Effector memory CD8-positive, alpha-beta T cell (primary cell): ENCODE results near the gene ATL2.
"Not testable (repeated sequence)": the region's sequence is repeated elsewhere in the genome, so short reads cannot be mapped to it uniquely, and the experiment has no call there.

ENCODE experiments used
- ATAC-seq: fragments of 150-1000 bp; cut with Tn5 transposase; replicated peaks from 2 replicates; pipeline ENCODE4 v1.10.0; 2021; ENCODE audit warnings: mild to moderate bottlenecking, moderate library complexity
- DNase-seq, 3 experiments: peaks; one replicate each; pipeline ENCODE4 v3.0.0; 2021
- H3K27ac Mint-ChIP-seq, 2 donors: one replicate each; pipeline ENCODE4 v1.8.0; 2022; ENCODE audit warnings: mild to moderate bottlenecking in 2 of 2, mixed read lengths in 2 of 2, moderate library complexity in 2 of 2
- H3K27me3 Mint-ChIP-seq, 2 donors: one replicate each; pipeline ENCODE4 v1.8.0; 2022; ENCODE audit warnings: mixed read lengths in 2 of 2
- H3K36me3 Mint-ChIP-seq: one replicate; pipeline ENCODE4 v1.8.0; 2022; ENCODE audit warnings: mild to moderate bottlenecking, moderate library complexity, mixed read lengths; ENCODE audit not compliant: insufficient read depth
- H3K4me1 Mint-ChIP-seq, 2 donors: one replicate each; pipeline ENCODE4 v1.8.0; 2022; ENCODE audit warnings: low read depth in 2 of 2, mixed read lengths in 2 of 2
- H3K4me3 Mint-ChIP-seq, 2 donors: one replicate each; pipeline ENCODE4 v1.8.0; 2022; ENCODE audit warnings: mild to moderate bottlenecking in 2 of 2, mixed read lengths in 2 of 2, moderate library complexity in 2 of 2
- H3K9me3 Mint-ChIP-seq, 2 donors: one replicate each; pipeline ENCODE4 v1.8.0; 2022; ENCODE audit warnings: mixed read lengths in 2 of 2
- total RNA-seq, 9 experiments: gene quantifications; one replicate each; lab custom pipeline; 2026; lab: John Stamatoyannopoulos, UW

ATL2 gene
- total RNA-seq: 34.9 to 82.7 (median 76.6) reads per million in 9 experiments

DNA sequence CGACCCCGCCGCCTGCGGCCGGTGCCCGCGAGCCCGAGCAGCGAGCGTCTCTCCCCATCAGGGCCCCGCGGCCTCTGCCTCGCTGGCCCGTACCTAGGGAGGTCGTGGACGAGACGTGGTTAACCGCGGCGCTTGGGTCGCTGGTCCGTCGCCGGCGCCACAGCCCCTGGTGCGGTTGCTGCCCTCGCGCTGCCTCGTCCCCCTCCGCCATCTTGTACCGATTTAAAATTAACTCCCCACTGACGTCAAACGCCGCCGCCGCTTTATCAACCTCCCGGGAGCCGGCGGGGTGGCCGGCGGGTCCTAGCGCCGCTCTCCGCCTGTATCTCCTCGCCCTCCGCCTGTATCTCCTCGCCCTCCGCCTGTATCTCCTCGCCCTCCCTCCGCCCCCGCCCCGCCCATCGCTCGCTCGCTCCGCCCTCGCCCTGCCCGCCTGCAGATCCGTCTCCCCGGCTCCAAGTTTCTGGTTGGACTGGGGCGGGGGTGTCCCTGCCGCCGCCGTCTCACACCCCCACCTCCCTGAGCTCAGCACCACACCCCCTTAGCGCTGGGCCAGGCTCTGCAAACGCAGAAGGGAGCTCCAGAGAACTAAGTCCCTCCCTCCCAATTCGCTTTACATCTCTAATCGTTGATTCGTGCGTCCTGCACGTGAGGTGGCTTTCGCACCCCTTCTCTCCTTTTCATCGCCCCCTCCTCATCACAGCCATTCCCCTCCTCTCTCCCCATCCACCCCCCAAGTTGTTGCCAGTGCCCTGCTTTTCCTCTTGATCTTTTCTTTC, at the start of gene ATL2:
Gene ATL2, minus strand, starts transcription at position 224 of the 779 bp plus-strand sequence. Its CDS starts 13 bp downstream, at position 211.
- Mint-ChIP-seq H3K4me1 (peaks cover 31 to 41% of the 10 kb centered on the region in 2 donors), H3K9me3 (no peaks in the 10 kb centered on the region), H3K27ac (peak within 1 kb of the TSS; percentile 86 to 90), H3K36me3 (peaks cover 14% of the 10 kb centered on the region), H3K27me3 (no peaks in the 10 kb centered on the region), H3K4me3 (peak within 1 kb of the TSS; percentile 89 to 92)
- DNase-seq (peak; percentile 88 to 89 (median 88)), ATAC-seq (peak; percentile 84)

DNA sequence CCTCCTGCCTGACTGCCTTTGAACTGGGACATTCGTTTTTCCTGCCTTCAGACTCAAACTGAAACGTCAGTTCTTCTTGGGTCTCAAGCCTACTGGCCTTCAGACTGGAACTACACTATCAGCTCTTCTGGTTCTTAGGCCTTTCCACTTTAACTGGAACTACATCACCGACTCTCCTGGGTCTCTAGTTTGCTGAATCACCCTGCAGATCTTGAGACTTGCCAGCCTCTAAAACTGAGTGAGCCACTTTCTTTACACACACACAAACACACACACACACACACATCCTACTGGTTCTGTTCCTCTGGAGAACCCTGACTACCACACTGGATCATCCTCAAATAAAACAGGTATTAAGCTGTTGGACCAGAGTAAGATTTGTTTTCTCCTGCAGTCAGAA, 46.7 kb upstream of the ATL2 start:
- Mint-ChIP-seq H3K4me1 (no peaks in the 10 kb centered on the region), H3K27ac (no peak overlapping the region), H3K36me3 (no peaks in the 10 kb centered on the region), H3K27me3 (peaks cover 42 to 64% of the 10 kb centered on the region in 2 donors), H3K4me3 (no peak overlapping the region), H3K9me3 (no peaks in the 10 kb centered on the region)
- ATAC-seq (no peak), DNase-seq (no peak)

DNA sequence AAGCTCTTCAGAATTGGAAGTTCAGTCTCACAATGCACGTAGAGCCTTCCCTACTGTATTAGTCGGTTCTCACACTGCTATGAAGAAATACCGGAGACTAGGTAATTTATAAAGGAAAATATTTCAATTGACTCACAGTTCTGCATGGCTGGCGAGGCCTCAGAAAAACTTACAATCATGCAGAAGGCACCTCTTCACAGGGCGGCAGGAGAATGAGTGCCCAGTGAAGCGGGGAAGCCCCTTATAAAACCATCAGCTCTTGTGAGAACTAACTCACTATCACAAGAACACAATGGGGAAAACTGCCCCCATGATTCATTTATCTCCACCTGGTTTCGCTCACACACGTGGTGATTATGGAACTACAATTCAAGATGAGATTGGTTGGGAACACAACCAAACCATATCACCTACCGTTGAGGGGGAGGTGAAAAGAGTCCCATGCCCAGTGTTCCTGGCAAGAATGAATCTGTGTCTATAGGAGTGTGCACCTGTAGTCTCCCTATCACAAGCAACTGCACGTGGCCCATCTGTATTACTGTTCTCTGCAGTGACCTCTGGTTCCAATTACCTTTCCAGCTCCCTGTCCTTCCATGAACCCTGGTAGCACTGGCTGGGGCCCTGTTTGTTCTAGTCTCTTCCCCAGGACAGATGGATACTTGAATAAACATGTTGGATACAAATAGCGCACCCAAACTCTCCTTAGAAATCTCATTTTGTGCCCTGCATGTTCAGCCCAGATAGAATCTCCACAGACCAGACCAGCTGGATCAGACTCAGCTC, 44.4 kb upstream of the ATL2 start:
- Mint-ChIP-seq H3K4me1 (no peaks in the 10 kb centered on the region), H3K9me3 (no peaks in the 10 kb centered on the region), H3K27me3 (peaks cover 40 to 63% of the 10 kb centered on the region in 2 donors), H3K27ac (no peak overlapping the region), H3K4me3 (no peak overlapping the region), H3K36me3 (peaks cover 4% of the 10 kb centered on the region)
- DNase-seq (no peak), ATAC-seq (no peak)

DNA sequence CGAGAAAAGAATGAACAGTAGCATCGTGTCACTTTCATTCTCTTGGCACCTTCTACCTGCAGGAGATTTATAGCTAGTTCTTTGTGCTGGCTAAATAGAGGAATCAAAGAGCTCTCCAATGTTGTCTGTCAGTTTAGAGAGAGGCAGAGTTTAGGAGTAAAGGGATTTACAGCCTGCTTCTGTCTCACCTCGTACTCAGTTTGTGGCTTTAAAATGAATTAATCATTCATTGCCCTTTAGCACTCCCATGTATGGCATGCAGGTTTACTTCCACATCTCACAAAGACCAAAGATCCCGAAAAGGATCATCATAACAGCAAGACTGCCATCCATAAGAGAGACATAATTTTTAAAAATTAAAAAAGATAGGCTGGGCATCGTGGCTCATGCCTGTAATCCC, 42.4 kb upstream of the ATL2 start:
- DNase-seq: no peak
- Mint-ChIP-seq H3K4me3 (no peak overlapping the region), H3K4me1 (no peaks in the 10 kb centered on the region), H3K27me3 (peaks cover 38 to 54% of the 10 kb centered on the region in 2 donors), H3K9me3 (no peaks in the 10 kb centered on the region), H3K36me3 (peaks cover 4% of the 10 kb centered on the region), H3K27ac (no peak overlapping the region)
- no peak for ATAC-seq

DNA sequence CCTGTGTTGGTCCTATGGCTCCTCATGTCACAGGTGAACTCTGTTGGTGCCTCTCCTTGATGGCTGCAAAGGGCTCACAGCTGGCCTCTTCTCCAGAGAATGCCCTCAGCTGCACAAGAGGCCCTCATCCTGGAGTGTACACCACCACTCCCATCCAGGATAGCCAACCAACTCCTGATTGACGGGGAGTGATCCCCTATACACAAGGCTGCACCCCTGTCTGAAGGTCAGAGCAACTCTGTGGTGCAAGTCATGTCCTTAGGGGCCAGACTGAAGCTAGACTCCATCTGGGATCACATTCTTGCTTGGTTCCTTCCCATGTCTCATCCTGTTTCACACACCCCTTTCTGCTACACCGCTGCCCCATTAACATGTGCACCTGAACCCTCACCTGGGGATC, 41.7 kb upstream of the ATL2 start:
- ATAC-seq: no peak
- Mint-ChIP-seq H3K27ac (no peak overlapping the region), H3K36me3 (peaks cover 4% of the 10 kb centered on the region)

DNA sequence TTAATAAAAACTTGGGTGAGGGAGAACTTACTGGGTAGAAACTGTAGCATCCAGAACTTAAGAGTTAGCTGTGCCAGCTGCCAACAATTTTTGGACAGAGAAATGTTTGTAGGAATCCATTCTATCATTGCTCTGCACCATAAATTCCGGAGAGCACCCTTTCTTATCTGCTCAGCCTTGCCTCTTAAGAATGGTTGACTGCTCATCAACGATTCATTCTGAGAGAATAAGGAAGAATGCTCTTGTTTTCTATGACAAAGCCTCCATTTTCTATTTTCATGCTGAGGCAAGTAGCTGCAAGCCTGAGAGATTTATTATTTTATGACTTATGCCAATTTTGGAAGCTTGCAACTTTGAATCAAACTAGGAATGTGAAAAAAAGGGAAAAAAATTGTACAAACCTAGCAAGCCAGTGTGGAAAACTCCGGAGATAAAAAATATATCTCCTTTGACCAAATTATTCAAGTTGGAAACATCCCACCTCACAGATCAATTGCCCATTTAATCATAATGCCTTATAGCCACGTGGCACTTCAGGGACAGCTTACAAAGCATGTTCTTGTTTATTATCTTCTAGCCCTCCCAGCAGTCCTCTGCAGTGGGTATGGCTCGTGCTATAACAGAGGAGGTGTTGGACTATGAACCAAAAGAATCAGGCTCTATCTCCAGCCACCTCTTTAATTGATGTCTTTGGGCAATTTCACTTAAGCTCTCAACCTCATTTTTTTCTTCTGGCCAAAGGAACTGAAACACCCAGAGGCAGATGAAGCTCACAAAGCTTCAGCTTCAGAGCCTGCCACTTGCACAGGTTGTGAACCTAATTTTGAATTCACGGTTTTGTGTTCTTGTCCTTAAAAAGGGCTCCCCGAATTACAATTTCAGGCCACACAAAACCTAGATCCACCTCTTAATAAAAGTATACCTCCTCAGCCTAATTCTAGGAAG, 40.9 kb upstream of the ATL2 start:
- H3K4me1 Mint-ChIP-seq: no peaks in the 10 kb centered on the region
- ATAC-seq: no peak
- peaks cover 46 to 47% of the 10 kb centered on the region in 2 donors for H3K27me3 Mint-ChIP-seq
- no peak for DNase-seq
- H3K9me3 Mint-ChIP-seq: peaks cover 0 to 4% of the 10 kb centered on the region in 2 donors
- H3K27ac Mint-ChIP-seq: no peak overlapping the region
- peaks cover 4% of the 10 kb centered on the region for H3K36me3 Mint-ChIP-seq
- no peak overlapping the region for H3K4me3 Mint-ChIP-seq

More for the DNA sequence above, 41.7 kb upstream of the ATL2 start:
- peaks cover 0 to 2% of the 10 kb centered on the region in 2 donors for H3K9me3 Mint-ChIP-seq
- DNase-seq: no peak
- H3K27me3 Mint-ChIP-seq: peaks cover 41 to 46% of the 10 kb centered on the region in 2 donors
- H3K4me1 Mint-ChIP-seq: no peaks in the 10 kb centered on the region
- H3K4me3 Mint-ChIP-seq: no peak overlapping the region

DNA sequence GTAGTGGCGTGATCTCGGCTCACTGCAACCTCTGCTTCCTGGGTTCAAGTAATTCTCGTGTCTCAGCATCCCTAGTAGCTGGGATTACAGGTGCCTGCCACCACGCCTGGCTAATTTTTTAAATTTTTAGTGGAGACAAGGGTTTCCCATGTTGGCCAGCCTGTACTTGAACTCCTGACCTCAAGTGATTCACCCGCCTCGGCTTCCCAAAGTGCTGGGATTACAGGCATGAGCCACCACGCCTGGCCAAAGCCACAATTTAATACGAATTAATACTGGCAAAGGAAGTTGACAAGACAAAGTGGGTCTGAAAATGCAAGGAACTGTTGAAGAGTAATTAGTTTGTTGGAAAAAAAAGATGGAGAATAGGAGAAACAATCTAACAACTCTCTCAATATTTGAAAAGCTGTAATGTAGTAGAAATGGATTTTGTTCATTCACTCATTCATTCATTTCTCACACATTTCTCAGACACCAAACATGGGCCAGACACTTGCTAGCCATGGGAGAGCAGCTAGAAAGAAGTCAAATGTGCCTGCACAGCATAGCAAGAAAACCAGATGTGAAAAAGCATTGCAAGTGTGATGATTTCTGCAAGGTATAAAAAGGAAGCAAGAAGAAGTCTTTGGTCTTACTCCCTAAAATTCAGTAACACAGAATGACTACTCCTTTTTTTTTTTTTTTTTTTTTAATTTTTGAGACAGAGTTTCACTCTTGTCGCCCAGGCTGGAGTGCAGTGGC, 39.4 kb upstream of the ATL2 start:
- Mint-ChIP-seq H3K4me3 (no peak overlapping the region), H3K36me3 (peaks cover 4% of the 10 kb centered on the region), H3K27ac (no peak overlapping the region), H3K4me1 (no peaks in the 10 kb centered on the region), H3K9me3 (peaks cover 7 to 8% of the 10 kb centered on the region in 2 donors), H3K27me3 (peaks cover 40 to 41% of the 10 kb centered on the region in 2 donors)
- ATAC-seq: no peak
- DNase-seq: no peak

DNA sequence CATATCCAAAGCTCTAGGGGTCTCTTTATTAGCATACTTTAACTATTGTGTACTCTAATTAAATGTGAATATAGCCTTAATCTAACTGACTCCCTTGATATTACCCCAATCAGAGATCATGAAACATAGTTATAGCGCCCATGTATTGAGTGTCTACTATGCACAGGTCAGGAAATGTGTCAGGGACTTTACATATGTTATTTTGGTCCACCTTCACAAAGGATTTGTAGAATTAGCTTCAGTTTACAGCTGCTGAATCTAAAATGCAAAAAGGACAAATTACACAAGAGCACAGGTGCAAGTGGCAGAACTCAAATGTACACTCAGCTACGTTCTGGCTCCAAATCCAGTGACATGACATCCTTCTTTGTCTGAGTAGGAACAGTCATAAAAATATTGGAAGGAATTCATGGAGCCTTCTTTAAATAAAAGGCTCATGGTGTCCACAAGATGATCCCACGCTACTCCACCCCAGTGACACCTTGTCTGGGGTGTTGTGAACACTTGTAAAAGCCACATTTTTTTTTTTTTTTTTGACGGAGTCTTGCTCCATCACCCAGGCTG, 38.7 kb upstream of the ATL2 start:
- ATAC-seq: no peak
- H3K27ac Mint-ChIP-seq: no peak overlapping the region
- peaks cover 4% of the 10 kb centered on the region for H3K36me3 Mint-ChIP-seq
- no peak overlapping the region for H3K4me3 Mint-ChIP-seq
- H3K27me3 Mint-ChIP-seq: peaks cover 37 to 41% of the 10 kb centered on the region in 2 donors
- H3K9me3 Mint-ChIP-seq: peaks cover 7 to 8% of the 10 kb centered on the region in 2 donors
- H3K4me1 Mint-ChIP-seq: no peaks in the 10 kb centered on the region
- no peak for DNase-seq

DNA sequence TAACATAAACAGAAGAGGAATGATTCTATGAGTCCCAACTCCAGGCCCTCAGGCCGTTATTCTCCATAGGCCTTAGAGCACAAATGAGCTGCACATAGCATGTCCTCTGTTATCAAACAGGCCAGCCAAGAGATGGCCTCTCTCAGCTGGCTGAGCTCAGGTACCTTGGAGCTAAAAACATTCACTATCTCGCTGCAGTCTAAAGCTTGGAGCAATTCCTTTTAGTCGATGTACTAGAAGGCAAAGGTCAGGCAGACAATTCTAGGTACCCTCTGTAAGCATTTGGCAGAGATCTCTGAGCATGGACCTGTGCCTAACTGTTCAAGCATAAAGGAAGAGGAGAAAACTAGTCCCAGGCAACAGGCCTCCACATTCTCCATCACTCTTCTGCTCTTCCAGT, 38.0 kb upstream of the ATL2 start:
- peaks cover 7 to 8% of the 10 kb centered on the region in 2 donors for H3K9me3 Mint-ChIP-seq
- ATAC-seq: no peak
- H3K27ac Mint-ChIP-seq: no peak overlapping the region
- peaks cover 29 to 35% of the 10 kb centered on the region in 2 donors for H3K27me3 Mint-ChIP-seq
- DNase-seq: no peak
- H3K36me3 Mint-ChIP-seq: peaks cover 4% of the 10 kb centered on the region
- no peak overlapping the region for H3K4me3 Mint-ChIP-seq
- H3K4me1 Mint-ChIP-seq: no peaks in the 10 kb centered on the region

DNA sequence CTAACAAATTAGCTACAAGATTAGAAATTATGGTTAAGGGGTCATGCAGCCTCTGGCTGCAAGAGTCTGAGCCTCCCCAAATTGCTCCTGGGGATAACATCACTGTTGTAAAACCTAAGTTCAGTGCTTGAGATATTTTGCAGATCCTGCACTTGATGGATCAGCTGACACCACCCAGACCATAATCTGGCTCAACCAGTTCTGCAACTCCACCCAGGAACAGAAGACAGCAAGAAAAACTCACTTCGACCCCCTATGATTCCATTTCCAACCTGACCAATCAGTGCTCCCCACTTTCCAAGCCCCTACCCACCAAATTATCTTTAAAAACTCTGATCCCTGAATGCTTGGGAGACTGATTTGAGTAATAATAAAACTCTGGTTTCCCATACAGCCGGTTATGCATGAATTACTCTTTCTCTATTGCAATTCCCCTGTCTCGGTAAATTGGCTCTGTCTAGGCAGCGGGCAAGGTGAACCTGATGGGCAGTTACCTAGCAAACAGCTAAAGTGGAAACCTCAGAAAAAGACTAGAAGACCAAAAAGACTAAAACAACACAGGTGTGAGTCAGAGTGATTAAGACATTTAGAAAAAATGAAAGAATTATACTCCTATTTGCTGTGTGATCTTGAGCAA, 35.3 kb upstream of the ATL2 start:
- H3K9me3 Mint-ChIP-seq, H3K4me1 Mint-ChIP-seq, ATAC-seq, DNase-seq, H3K27ac Mint-ChIP-seq, H3K4me3 Mint-ChIP-seq, H3K36me3 Mint-ChIP-seq: not testable (repeated sequence)
- H3K27me3 Mint-ChIP-seq: peaks cover 12 to 15% of the 10 kb centered on the region in 2 donors

DNA sequence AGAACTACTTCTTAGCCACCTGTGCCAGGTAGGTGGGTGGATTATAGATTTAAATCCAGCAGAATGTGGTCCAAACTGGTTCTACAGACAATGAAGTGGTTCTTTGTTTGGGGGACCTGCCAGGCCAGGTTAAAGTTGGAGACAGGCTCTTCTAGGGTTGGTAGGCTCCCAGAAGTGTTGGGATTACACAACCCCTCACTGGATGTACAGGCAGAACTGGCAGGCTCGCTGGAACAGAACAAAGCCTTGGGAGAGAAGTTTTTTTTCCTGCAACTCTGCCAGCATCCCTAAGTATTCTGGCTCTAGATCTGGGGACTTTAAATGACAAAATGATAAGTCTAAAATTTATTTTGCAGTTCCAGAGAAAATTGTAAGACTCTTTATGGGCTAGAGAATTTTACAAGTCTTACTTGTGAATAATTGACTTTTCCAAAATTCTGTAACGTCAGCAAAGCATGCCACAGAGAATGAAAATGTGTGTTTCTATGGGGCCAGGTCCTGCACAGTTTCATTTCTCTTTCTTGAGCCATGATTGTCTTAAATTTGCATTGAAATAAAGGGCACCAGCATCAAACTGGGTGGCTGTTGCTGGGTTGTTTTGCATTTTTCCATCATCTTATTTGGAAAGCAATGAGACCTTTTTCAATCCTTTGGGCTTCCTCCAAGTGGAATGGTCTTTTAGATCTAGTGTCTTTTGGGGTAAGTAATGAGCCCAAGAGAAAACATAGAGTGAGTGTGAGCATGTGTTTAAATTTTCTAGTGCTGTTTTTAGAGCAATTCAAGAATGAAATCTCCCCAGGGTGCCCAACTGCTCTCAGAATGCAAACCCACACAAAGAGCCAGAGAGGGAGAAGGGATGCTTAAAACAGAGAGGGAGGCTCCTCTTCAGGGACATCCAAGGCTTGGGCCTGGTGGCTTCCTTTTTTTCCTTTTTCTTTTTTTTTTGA, 32.4 kb upstream of the ATL2 start:
- Mint-ChIP-seq H3K27me3 (peaks cover 0 to 8% of the 10 kb centered on the region in 2 donors), H3K27ac (no peak overlapping the region), H3K9me3 (peaks cover 7 to 8% of the 10 kb centered on the region in 2 donors), H3K4me1 (no peaks in the 10 kb centered on the region), H3K36me3 (no peaks in the 10 kb centered on the region), H3K4me3 (no peak overlapping the region)
- ATAC-seq: no peak
- DNase-seq: no peak
